ENCODE results near the gene HSPB7.
"Not testable (repeated sequence)": the region's sequence is repeated elsewhere in the genome, so short reads cannot be mapped to it uniquely, and the experiment has no call there.

The HSPB7 gene

GRCh38 chr1:16021681-16022080, 3.8 kb upstream of the HSPB7 start, which contains the start of gene CLCNKA:
CLCNKA (plus strand) TSS chr1:16022036; CDS start chr1:16022620, 584 bp downstream.
- no peak for DNase-seq (ENCODE audit: low read depth)

- not testable (repeated sequence) for DNase-seq (ENCODE audit: low read depth)
Observed at GRCh38 chr1:16020878-16021277, 3.0 kb upstream of the HSPB7 start.

- no peak for DNase-seq (ENCODE audit: low read depth)
Observed at GRCh38 chr1:16020325-16020724, 2.5 kb upstream of the HSPB7 start.

- DNase-seq (ENCODE audit: low read depth) = no peak
Observed at GRCh38 chr1:16019644-16020277, 1.9 kb upstream of the HSPB7 start.

GRCh38 chr1:16018749-16019643, 1.2 kb upstream of the HSPB7 start:
- no peak for DNase-seq (ENCODE audit: low read depth)

- no peak for DNase-seq (ENCODE audit: low read depth)
Observed at GRCh38 chr1:16018308-16018707, 465 bp upstream of the HSPB7 start.

- DNase-seq (ENCODE audit: low read depth) = no peak
Observed at GRCh38 chr1:16017076-16017460, 775 bp downstream of the HSPB7 start.

- DNase-seq (ENCODE audit: low read depth) = no peak
Observed at GRCh38 chr1:16015960-16016901, 1.6 kb downstream of the HSPB7 start.

GRCh38 chr1:16015491-16015890, 2.4 kb downstream of the HSPB7 start:
- DNase-seq (ENCODE audit: low read depth) = no peak

- DNase-seq (ENCODE audit: low read depth) = no peak
Observed at GRCh38 chr1:16014509-16015482, 3.0 kb downstream of the HSPB7 start.

- no peak for DNase-seq (ENCODE audit: low read depth)
Observed at GRCh38 chr1:16013908-16014258, 4.0 kb downstream of the HSPB7 start.

- no peak for DNase-seq (ENCODE audit: low read depth)
Observed at GRCh38 chr1:16013220-16013907, 4.5 kb downstream of the HSPB7 start.

- no peak for DNase-seq (ENCODE audit: low read depth)
Observed at GRCh38 chr1:16012590-16013219, 5.1 kb downstream of the HSPB7 start.

GRCh38 chr1:16011936-16012589, 5.8 kb downstream of the HSPB7 start:
- no peak for DNase-seq (ENCODE audit: low read depth)

- no peak for DNase-seq (ENCODE audit: low read depth)
Observed at GRCh38 chr1:16010837-16011236, 7.0 kb downstream of the HSPB7 start.

- no peak for DNase-seq (ENCODE audit: low read depth)
Observed at GRCh38 chr1:16009678-16010077, 8.2 kb downstream of the HSPB7 start.

- peak; percentile 51 for DNase-seq (ENCODE audit: low read depth)
Observed at GRCh38 chr1:16009030-16009460, 8.8 kb downstream of the HSPB7 start.

GRCh38 chr1:16007671-16008341, 10.0 kb downstream of the HSPB7 start:
- DNase-seq (ENCODE audit: low read depth) = no peak
